Measurements from ENCODE around the gene PNPLA7.

DNA sequence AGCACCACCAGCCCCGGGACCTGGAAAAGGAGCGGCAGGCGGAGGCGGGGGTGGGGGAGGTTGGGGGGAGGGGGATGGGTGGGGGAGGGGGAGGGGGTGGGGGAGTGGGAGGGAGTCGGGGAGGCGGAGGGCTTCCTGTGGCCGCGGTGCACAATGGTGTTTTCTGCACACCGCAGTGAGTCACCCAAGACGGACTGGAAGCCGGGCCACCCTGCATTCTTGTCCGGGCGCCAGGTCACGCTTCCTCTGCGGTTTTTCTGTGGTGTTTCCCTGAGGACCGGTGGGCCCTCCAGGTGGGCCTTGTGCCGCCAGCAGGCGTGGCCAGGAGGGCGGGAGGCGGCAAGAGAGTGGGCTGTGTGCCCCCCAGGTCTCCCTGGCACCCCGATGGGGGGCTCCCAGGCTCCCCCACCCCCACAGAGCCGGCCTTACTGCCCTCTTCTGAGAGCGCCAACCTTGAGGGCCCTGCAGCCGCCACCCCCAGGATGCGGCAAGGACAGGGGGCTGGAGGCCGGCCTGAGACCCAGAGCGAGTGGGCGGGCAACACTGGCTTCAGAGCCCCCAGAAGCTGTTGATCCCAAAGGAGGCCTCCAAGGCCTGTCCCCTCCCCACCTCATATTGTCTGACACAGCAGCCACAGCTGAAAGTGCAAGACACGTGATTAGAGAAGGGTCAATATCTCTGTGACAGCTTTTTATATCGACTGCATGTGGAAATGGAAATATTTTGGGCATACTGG lies 138.4 kb downstream of the PNPLA7 start:
- TF ChIP-seq, protein P1, sequence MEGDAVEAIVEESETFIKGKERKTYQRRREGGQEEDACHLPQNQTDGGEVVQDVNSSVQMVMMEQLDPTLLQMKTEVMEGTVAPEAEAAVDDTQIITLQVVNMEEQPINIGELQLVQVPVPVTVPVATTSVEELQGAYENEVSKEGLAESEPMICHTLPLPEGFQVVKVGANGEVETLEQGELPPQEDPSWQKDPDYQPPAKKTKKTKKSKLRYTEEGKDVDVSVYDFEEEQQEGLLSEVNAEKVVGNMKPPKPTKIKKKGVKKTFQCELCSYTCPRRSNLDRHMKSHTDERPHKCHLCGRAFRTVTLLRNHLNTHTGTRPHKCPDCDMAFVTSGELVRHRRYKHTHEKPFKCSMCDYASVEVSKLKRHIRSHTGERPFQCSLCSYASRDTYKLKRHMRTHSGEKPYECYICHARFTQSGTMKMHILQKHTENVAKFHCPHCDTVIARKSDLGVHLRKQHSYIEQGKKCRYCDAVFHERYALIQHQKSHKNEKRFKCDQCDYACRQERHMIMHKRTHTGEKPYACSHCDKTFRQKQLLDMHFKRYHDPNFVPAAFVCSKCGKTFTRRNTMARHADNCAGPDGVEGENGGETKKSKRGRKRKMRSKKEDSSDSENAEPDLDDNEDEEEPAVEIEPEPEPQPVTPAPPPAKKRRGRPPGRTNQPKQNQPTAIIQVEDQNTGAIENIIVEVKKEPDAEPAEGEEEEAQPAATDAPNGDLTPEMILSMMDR (conservative IDR thresholded peaks at IDR 0.05; ENCODE audit: low read length), result no peak
- no peak for TF ChIP-seq EZH2phosphoT487 (IDR thresholded peaks at IDR 0.05; ENCODE audit: borderline replicate concordance, low read depth, low read length)
